ENCODE results near the gene GFAP.

DNA sequence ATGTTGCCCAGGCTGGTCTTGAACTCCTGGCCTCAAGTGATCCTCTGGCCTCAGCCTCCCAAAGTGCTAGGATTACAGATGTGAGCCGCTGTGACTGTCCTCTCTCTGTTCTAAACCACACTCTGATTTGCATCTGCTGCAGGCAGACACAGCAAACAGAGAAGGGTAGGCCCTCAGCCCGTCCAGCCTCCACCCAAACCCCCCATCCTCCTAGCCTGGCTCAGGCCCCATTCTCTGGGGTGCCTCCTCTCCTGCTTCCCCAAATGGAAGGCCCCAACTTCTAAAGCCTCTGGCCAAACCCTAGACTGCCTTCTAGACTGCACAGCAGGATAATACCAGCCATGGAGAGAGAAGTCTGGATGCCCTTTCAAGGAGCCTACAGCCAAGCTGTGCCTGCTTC is 4.1 kb upstream of the GFAP start:
- TF ChIP-seq POLR2A (IDR thresholded peaks at IDR 0.05; ENCODE audit: low read depth, low read length) (no peak), TAF1 (IDR thresholded peaks at IDR 0.05; ENCODE audit: borderline replicate concordance, low read depth, low read length) (no peak)
